Measurements from ENCODE around the gene NRGN.

The NRGN gene

GRCh38 chr11:124753205-124753604 lies 13.5 kb downstream of the NRGN start:
- no peak for DNase-seq (ENCODE audit: low read depth, low spot score)
- POLR2A ChIA-PET, result interaction anchor here (0.6 kb wide), 1 partner anchor 310 kb away, joined by 4 read pairs; no protein-coding TSS in a partner anchor
- TF ChIP-seq, protein P1, sequence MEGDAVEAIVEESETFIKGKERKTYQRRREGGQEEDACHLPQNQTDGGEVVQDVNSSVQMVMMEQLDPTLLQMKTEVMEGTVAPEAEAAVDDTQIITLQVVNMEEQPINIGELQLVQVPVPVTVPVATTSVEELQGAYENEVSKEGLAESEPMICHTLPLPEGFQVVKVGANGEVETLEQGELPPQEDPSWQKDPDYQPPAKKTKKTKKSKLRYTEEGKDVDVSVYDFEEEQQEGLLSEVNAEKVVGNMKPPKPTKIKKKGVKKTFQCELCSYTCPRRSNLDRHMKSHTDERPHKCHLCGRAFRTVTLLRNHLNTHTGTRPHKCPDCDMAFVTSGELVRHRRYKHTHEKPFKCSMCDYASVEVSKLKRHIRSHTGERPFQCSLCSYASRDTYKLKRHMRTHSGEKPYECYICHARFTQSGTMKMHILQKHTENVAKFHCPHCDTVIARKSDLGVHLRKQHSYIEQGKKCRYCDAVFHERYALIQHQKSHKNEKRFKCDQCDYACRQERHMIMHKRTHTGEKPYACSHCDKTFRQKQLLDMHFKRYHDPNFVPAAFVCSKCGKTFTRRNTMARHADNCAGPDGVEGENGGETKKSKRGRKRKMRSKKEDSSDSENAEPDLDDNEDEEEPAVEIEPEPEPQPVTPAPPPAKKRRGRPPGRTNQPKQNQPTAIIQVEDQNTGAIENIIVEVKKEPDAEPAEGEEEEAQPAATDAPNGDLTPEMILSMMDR (IDR thresholded peaks at IDR 0.05; ENCODE audit: insufficient read depth, low read length, missing control alignments), result no peak
- CTCF ChIA-PET, result interaction anchor here (0.8 to 3.3 kb wide), 9 partner anchors 9 to 113 kb away, joined by 3 to 34 read pairs (median 5); partner anchors contain the start of gene ESAM
- H3K4me3 ChIP-seq (ENCODE audit: low read depth, low read length), result no peak overlapping the region

DNA sequence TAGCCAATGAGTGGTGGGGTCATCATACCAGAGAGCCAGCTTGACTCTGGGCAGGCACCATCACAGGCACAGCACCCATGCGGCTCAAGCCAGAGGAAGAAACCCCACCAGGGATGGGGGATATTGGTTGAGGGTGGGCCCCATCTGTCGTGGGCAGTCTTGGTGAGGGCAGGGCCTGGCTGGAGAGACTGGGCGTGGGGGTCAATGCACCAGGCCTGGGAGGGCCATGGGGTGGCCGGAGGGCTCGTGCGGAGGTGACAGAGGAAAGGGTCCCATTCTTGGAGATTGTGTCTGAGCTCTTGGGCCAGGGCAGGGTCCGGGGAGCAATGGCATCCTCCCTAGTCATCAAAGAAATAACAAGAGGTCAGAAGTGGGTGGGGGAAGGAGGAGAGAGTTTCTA lies 13.9 kb downstream of the NRGN start:
- CTCF ChIA-PET, result interaction anchor here (0.8 to 3.3 kb wide), 9 partner anchors 9 to 113 kb away, joined by 3 to 34 read pairs (median 5); partner anchors contain the start of gene ESAM
- TF ChIP-seq, protein P1 (IDR thresholded peaks at IDR 0.05; ENCODE audit: insufficient read depth, low read length, missing control alignments), result no peak
- no peak overlapping the region for H3K4me3 ChIP-seq (ENCODE audit: low read depth, low read length)
- POLR2A ChIA-PET, result no interaction called here
- no peak for DNase-seq (ENCODE audit: low read depth, low spot score)

- ChIA-PET CTCF (interaction anchor here (1.0 to 3.3 kb wide), 5 partner anchors 8 to 85 kb away, joined by 4 to 34 read pairs (median 7); partner anchors contain the start of gene ESAM), POLR2A (no interaction called here)
- H3K4me3 ChIP-seq (ENCODE audit: low read depth, low read length), result no peak overlapping the region
- DNase-seq (ENCODE audit: low read depth, low spot score), result no peak
- TF ChIP-seq, protein P1 (IDR thresholded peaks at IDR 0.05; ENCODE audit: insufficient read depth, low read length, missing control alignments), result no peak
Measured at GRCh38 chr11:124754309-124754708, 14.6 kb downstream of the NRGN start.

GRCh38 chr11:124754710-124755109 lies 15.0 kb downstream of the NRGN start:
- no peak overlapping the region for H3K4me3 ChIP-seq (ENCODE audit: low read depth, low read length)
- TF ChIP-seq, protein P1 (IDR thresholded peaks at IDR 0.05; ENCODE audit: insufficient read depth, low read length, missing control alignments), result no peak

GRCh38 chr11:124756033-124756752 lies 16.5 kb downstream of the NRGN start:
- no peak for DNase-seq (ENCODE audit: low read depth, low spot score)
- CTCF ChIA-PET, result interaction anchor here (0.6 to 2.7 kb wide), 12 partner anchors 8 to 112 kb away, joined by 3 to 9 read pairs (median 4); no protein-coding TSS in a partner anchor
- POLR2A ChIA-PET, result no interaction called here
- no peak overlapping the region for H3K4me3 ChIP-seq (ENCODE audit: low read depth, low read length)
- TF ChIP-seq, protein P1 (IDR thresholded peaks at IDR 0.05; ENCODE audit: insufficient read depth, low read length, missing control alignments), result no peak

More at GRCh38 chr11:124754710-124755109, 15.0 kb downstream of the NRGN start:
- DNase-seq (ENCODE audit: low read depth, low spot score), result no peak
- ChIA-PET POLR2A (no interaction called here), CTCF (interaction anchor here (1.0 to 3.3 kb wide), 5 partner anchors 8 to 85 kb away, joined by 4 to 34 read pairs (median 4); partner anchors contain the start of gene ESAM)

GRCh38 chr11:124756753-124757227 lies 17.0 kb downstream of the NRGN start:
- TF ChIP-seq, protein P1 (IDR thresholded peaks at IDR 0.05; ENCODE audit: insufficient read depth, low read length, missing control alignments), result no peak
- CTCF ChIA-PET, result interaction anchor here (0.6 to 2.7 kb wide), 12 partner anchors 10 to 112 kb away, joined by 3 to 9 read pairs (median 5); no protein-coding TSS in a partner anchor
- DNase-seq (ENCODE audit: low read depth, low spot score), result no peak
- POLR2A ChIA-PET, result no interaction called here
- no peak overlapping the region for H3K4me3 ChIP-seq (ENCODE audit: low read depth, low read length)

Measured in AG04449 (cell line).